ENCODE data around the gene RNF166. TPM values are rescaled to one million over a fixed set of nuclear protein-coding genes. Genes with fewer than 3 reads are reported as not detected.
A peak's percentile ranks its signal among the peaks of the same experiment; 100 is the strongest.

The RNF166 gene
- polyA plus RNA-seq, 3 donors: 99.3 to 255 (median 120) TPM

GRCh38 chr16:88719267-88719932 is 13.2 kb upstream of the RNF166 start:
- H3K36me3 ChIP-seq (replicated peaks in 1 of 2; ENCODE audit: control insufficient read depth in 1 of 2, insufficient read depth in 2 of 2, low read length in 2 of 2): peaks cover 91 to 100% of the 10 kb centered on the region in 2 donors
- no peak overlapping the region for H3K4me2 ChIP-seq (replicated peaks; ENCODE audit: extremely low read depth, low read length, poor library complexity, severe bottlenecking)
- H3K9me3 ChIP-seq (replicated peaks in 1 of 2; ENCODE audit: control insufficient read depth in 1 of 2, insufficient read depth in 1 of 2, low read length in 2 of 2): no peaks in the 10 kb centered on the region
- H3K27ac Mint-ChIP-seq: peak overlapping the region in 1 of 7 donors; percentile 65
- DNase-seq: no peak
- H3K4me3 ChIP-seq (replicated peaks in 1 of 3; ENCODE audit: low read depth in 2 of 3, low read length in 3 of 3): no peak overlapping the region
- peak overlapping the region in 1 of 2 donors; percentile 22 for H3K27ac ChIP-seq (ENCODE audit: low read depth in 1 of 2, low read length in 2 of 2)
- no peaks in the 10 kb centered on the region for H3K4me1 Mint-ChIP-seq
- no peaks in the 10 kb centered on the region for H3K27me3 Mint-ChIP-seq (ENCODE audit: low read depth in 3 of 3)
- H3K4me1 ChIP-seq (ENCODE audit: control insufficient read depth in 1 of 2, insufficient read depth in 2 of 2, low read length in 2 of 2): no peaks in the 10 kb centered on the region
- H3K9me3 Mint-ChIP-seq: no peaks in the 10 kb centered on the region
- intact Hi-C loops (cut with micrococcal nuclease): no loop called here
- H3K79me2 ChIP-seq (ENCODE audit: insufficient read depth, low read length): no peaks in the 10 kb centered on the region
- H3K4me3 Mint-ChIP-seq: no peak overlapping the region
- no peak overlapping the region for H2AFZ ChIP-seq (ENCODE audit: insufficient read depth, low read depth, low read length, poor library complexity, severe bottlenecking)
- H3K9ac ChIP-seq (ENCODE audit: insufficient read depth, low read length, poor library complexity, severe bottlenecking): no peak overlapping the region
- 85% methylated on average over 20 of the region's 29 CpGs for WGBS (ENCODE audit: insufficient coverage)
- TF ChIP-seq CTCF (IDR thresholded peaks at IDR 0.05): no peak
- no peaks in the 10 kb centered on the region for H3K27me3 ChIP-seq (ENCODE audit: control insufficient read depth in 2 of 2, insufficient read depth in 2 of 2, low read length in 2 of 2)
- H4K20me1 ChIP-seq (ENCODE audit: insufficient read depth, low read length): peaks cover 85% of the 10 kb centered on the region
- H3K36me3 Mint-ChIP-seq: peaks cover 70 to 93% of the 10 kb centered on the region in 2 donors

GRCh38 chr16:88718178-88718577 is 12.0 kb upstream of the RNF166 start:
- H3K27me3 ChIP-seq (ENCODE audit: control insufficient read depth in 2 of 2, insufficient read depth in 2 of 2, low read length in 2 of 2): no peaks in the 10 kb centered on the region
- no peak for TF ChIP-seq CTCF (IDR thresholded peaks at IDR 0.05)
- no peaks in the 10 kb centered on the region for H3K79me2 ChIP-seq (ENCODE audit: insufficient read depth, low read length)
- no peaks in the 10 kb centered on the region for H3K4me1 Mint-ChIP-seq
- no peak overlapping the region for H3K27ac ChIP-seq (ENCODE audit: low read depth in 1 of 2, low read length in 2 of 2)
- H3K9me3 ChIP-seq (replicated peaks in 1 of 2; ENCODE audit: control insufficient read depth in 1 of 2, insufficient read depth in 1 of 2, low read length in 2 of 2): no peaks in the 10 kb centered on the region
- no peak overlapping the region for H3K4me2 ChIP-seq (replicated peaks; ENCODE audit: extremely low read depth, low read length, poor library complexity, severe bottlenecking)
- H3K4me3 ChIP-seq (replicated peaks in 1 of 3; ENCODE audit: low read depth in 2 of 3, low read length in 3 of 3): no peak overlapping the region
- H3K4me3 Mint-ChIP-seq: no peak overlapping the region
- peaks cover 92 to 100% of the 10 kb centered on the region in 2 donors for H3K36me3 ChIP-seq (replicated peaks in 1 of 2; ENCODE audit: control insufficient read depth in 1 of 2, insufficient read depth in 2 of 2, low read length in 2 of 2)
- H3K9me3 Mint-ChIP-seq: no peaks in the 10 kb centered on the region
- peaks cover 63 to 93% of the 10 kb centered on the region in 2 donors for H3K36me3 Mint-ChIP-seq
- no peaks in the 10 kb centered on the region for H3K27me3 Mint-ChIP-seq (ENCODE audit: low read depth in 3 of 3)
- no peak overlapping the region for H3K9ac ChIP-seq (ENCODE audit: insufficient read depth, low read length, poor library complexity, severe bottlenecking)
- intact Hi-C loops (cut with micrococcal nuclease): no loop called here
- no peaks in the 10 kb centered on the region for H3K4me1 ChIP-seq (ENCODE audit: control insufficient read depth in 1 of 2, insufficient read depth in 2 of 2, low read length in 2 of 2)
- no peak for DNase-seq
- WGBS (ENCODE audit: insufficient coverage): 89% methylated on average over 11 of the region's 11 CpGs
- H3K27ac Mint-ChIP-seq: peak overlapping the region in 3 of 7 donors; percentile 12 to 46 (median 42)
- H2AFZ ChIP-seq (ENCODE audit: insufficient read depth, low read depth, low read length, poor library complexity, severe bottlenecking): no peak overlapping the region
- H4K20me1 ChIP-seq (ENCODE audit: insufficient read depth, low read length): peaks cover 86% of the 10 kb centered on the region

Data from CD14-positive monocyte (primary cell).